B cell (primary cell): ENCODE measurements around the gene ALKBH4. TPM values are rescaled to one million over a fixed set of nuclear protein-coding genes. Genes with fewer than 3 reads are reported as not detected.
"Not testable (repeated sequence)": the region's sequence is repeated elsewhere in the genome, so short reads cannot be mapped to it uniquely, and the experiment has no call there.

Experiments
- ATAC-seq: fragments of 200-7000 bp; cut with Tn5 transposase; one replicate; pipeline ENCODE4 v1.10.0; 2021; ENCODE audit warnings: low read depth, mild to moderate bottlenecking, moderate number of reproducible peaks, moderate library complexity
- CTCF ChIA-PET: fragments of 350-600 bp; sonication (Branson Sonifier 250); formaldehyde crosslinking; loops from one replicate; lab custom pipeline; 2021; ENCODE audit warnings: antibody characterized with exemption, inconsistent platforms; lab: Charles Lee
- POLR2A ChIA-PET: fragments of 350-600 bp; sonication (Branson Sonifier 250); formaldehyde crosslinking; loops from one replicate; lab custom pipeline; 2021; ENCODE audit warnings: antibody characterized with exemption; lab: Charles Lee
- DNase-seq: peaks from one replicate; pipeline ENCODE4 v3.0.0; 2013
- H2AFZ ChIP-seq: 2 replicates; pipeline ENCODE4 v1.6.1; 2012; ENCODE audit warnings: mild to moderate bottlenecking, low read depth, low read length; ENCODE audit not compliant: insufficient read depth, poor library complexity, severe bottlenecking
- H3K27ac ChIP-seq, 2 donors: 1 replicate in 1 of 2; 2 replicates in 1 of 2; pipeline ENCODE4 v1.5.1; 2012 to 2013; ENCODE audit warnings: low read length in 2 of 2, mild to moderate bottlenecking in 2 of 2, moderate library complexity in 1 of 2
- H3K27me3 ChIP-seq, 4 experiments: fragments of 200-600 bp in 1 of 4; sonication (generic) in 1 of 4; replicated peaks in 1 of 4; 1 replicate in 2 of 4; 2 replicates in 2 of 4; pipeline versions ENCODE4 v1.6.1 to v1.7.0; 2013 to 2016; ENCODE audit warnings: low read length in 3 of 4, mild to moderate bottlenecking in 2 of 4, mixed read lengths in 1 of 4, moderate library complexity in 1 of 4; ENCODE audit not compliant: insufficient read depth in 4 of 4, control insufficient read depth in 3 of 4; ENCODE audit errors: control extremely low read depth in 1 of 4
- H3K36me3 ChIP-seq, 2 experiments: replicated peaks in 1 of 2; 1 replicate in 1 of 2; 2 replicates in 1 of 2; pipeline versions ENCODE4 v1.6.1 to v1.7.1; 2013; ENCODE audit warnings: low read length in 1 of 2; ENCODE audit not compliant: insufficient read depth in 2 of 2, control insufficient read depth in 1 of 2; ENCODE audit errors: control extremely low read depth in 1 of 2, extremely low read depth in 1 of 2
- H3K4me1 ChIP-seq, 2 donors: fragments of 200-600 bp in 1 of 2; sonication (generic) in 1 of 2; 1 replicate in 1 of 2; 2 replicates in 1 of 2; pipeline versions ENCODE4 v1.5.1 to v1.6.1; 2013 to 2017; ENCODE audit warnings: low read length in 2 of 2; ENCODE audit not compliant: control insufficient read depth in 2 of 2, insufficient read depth in 2 of 2
- H3K4me2 ChIP-seq: replicated peaks from 2 replicates; pipeline ENCODE3; 2012; ENCODE audit warnings: mild to moderate bottlenecking, low read depth, low read length; ENCODE audit not compliant: poor library complexity, severe bottlenecking
- H3K4me3 ChIP-seq, 5 experiments: fragments of 200-600 bp in 1 of 5; sonication (generic) in 1 of 5; 1 replicate in 3 of 5; 2 replicates in 2 of 5; pipeline versions ENCODE4 v1.5.1 to v1.7.0; 2011 to 2016; ENCODE audit warnings: low read length in 4 of 5, mild to moderate bottlenecking in 4 of 5, low read depth in 2 of 5, control low read depth in 1 of 5, moderate library complexity in 1 of 5; ENCODE audit not compliant: insufficient read depth in 1 of 5; ENCODE audit errors: control extremely low read depth in 1 of 5, extremely low read depth in 1 of 5
- H3K79me2 ChIP-seq: fragments of 200-600 bp; sonication (generic); one replicate; pipeline ENCODE4 v1.6.0; 2016; ENCODE audit warnings: low read length; ENCODE audit not compliant: control insufficient read depth, insufficient read depth
- H3K9ac ChIP-seq: fragments of 200-600 bp; sonication (generic); 2 replicates; pipeline ENCODE4 v1.6.1; 2017; ENCODE audit warnings: mild to moderate bottlenecking, low read length, moderate library complexity
- H3K9me3 ChIP-seq, 3 donors: one replicate each; pipeline versions ENCODE4 v1.6.1 to v1.7.1; 2013; ENCODE audit warnings: low read length in 2 of 3; ENCODE audit not compliant: control insufficient read depth in 2 of 3, insufficient read depth in 1 of 3; ENCODE audit errors: control extremely low read depth in 1 of 3
- H4K20me1 ChIP-seq: 2 replicates; pipeline ENCODE4 v1.6.0; 2012; ENCODE audit warnings: mild to moderate bottlenecking, low read length; ENCODE audit not compliant: insufficient read depth, control insufficient read depth, poor library complexity, severe bottlenecking
- H3K27ac Mint-ChIP-seq: one replicate; pipeline ENCODE4 v1.8.0; 2021; ENCODE audit warnings: mixed read lengths
- H3K27me3 Mint-ChIP-seq: one replicate; pipeline ENCODE4 v1.8.0; 2021; ENCODE audit warnings: mixed read lengths
- H3K4me1 Mint-ChIP-seq: one replicate; pipeline ENCODE4 v1.8.0; 2021; ENCODE audit warnings: mixed read lengths
- H3K4me3 Mint-ChIP-seq: one replicate; pipeline ENCODE4 v1.8.0; 2021; ENCODE audit warnings: mixed read lengths
- H3K9me3 Mint-ChIP-seq: one replicate; pipeline ENCODE4 v1.8.0; 2022; ENCODE audit warnings: mixed read lengths; ENCODE audit not compliant: insufficient read depth
- WGBS: methylation state at CpG from one replicate; pipeline ENCODE4 v1.1.5; 2013; ENCODE audit warnings: missing lambda C conversion rate; ENCODE audit not compliant: insufficient coverage; 5-methylcytosine and 5-hydroxymethylcytosine counted together
- intact Hi-C: fragments of 100-400 bp; cut with micrococcal nuclease; formaldehyde crosslinking; loops from one replicate; pipeline ENCODE4 v1.10.0; 2022
- polyA plus RNA-seq: library from polyadenylated mRNA; depleted of rRNA; stranded (reverse); fragments of >200 nt; gene quantifications from 2 replicates; pipeline ENCODE4 v1.2.3, GENCODE V29; 2012
- total RNA-seq, 2 donors: library from RNA; stranded (reverse); fragments of 120-200 nt in 1 of 2; gene quantifications; 1 replicate in 1 of 2; 2 replicates in 1 of 2; pipeline versions ENCODE4 v1.2.3 to v1.2.4, GENCODE V29; 2013 to 2022

ALKBH4 gene
- total and polyA plus RNA-seq, 2 donors (not counting 1 experiment from before 2014, with no cell fraction given) = 6.2 to 8.6 TPM

GRCh38 chr7:102498321-102498720, 33.7 kb upstream of the ALKBH4 start:
- H3K27me3 Mint-ChIP-seq, H3K9me3 ChIP-seq, intact Hi-C loops, H3K4me3 Mint-ChIP-seq, H3K4me1 Mint-ChIP-seq, H2AFZ ChIP-seq, H3K36me3 ChIP-seq, H3K9me3 Mint-ChIP-seq, H4K20me1 ChIP-seq, H3K79me2 ChIP-seq, H3K27me3 ChIP-seq, DNase-seq, POLR2A ChIA-PET, H3K27ac ChIP-seq, H3K9ac ChIP-seq, H3K27ac Mint-ChIP-seq, CTCF ChIA-PET, H3K4me2 ChIP-seq, H3K4me1 ChIP-seq, H3K4me3 ChIP-seq, ATAC-seq: not testable (repeated sequence)
- 100% methylated on average over 3 of the region's 16 CpGs for WGBS

DNA sequence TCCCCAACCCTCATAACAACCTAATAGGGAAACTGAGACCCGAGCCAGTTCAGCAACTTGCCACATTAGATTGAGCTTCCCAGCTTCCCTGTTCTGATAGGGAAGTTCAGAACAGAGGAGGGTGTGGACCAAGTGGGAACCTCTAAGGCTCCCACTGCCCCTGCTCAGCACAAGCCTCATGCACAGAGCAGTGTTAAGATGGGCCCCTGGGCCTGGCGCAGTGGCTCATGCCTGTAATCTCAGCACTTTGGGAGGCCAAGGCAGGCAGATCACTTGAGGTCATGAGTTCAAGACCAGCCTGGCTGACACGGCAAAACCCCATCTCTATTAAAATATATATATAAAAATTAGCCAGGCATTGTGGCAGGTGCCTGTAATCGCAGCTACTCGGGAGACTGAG, 32.6 kb upstream of the ALKBH4 start:
- WGBS = no CpG with 5 or more reads among the region's 5 CpGs
- H3K27ac ChIP-seq, H3K4me1 ChIP-seq, CTCF ChIA-PET, H3K36me3 ChIP-seq, H3K4me3 ChIP-seq, H3K4me1 Mint-ChIP-seq, DNase-seq, ATAC-seq, intact Hi-C loops, H3K9me3 ChIP-seq, H3K79me2 ChIP-seq, H3K27me3 ChIP-seq, H3K9ac ChIP-seq, POLR2A ChIA-PET, H2AFZ ChIP-seq, H3K9me3 Mint-ChIP-seq, H3K27me3 Mint-ChIP-seq, H4K20me1 ChIP-seq, H3K27ac Mint-ChIP-seq, H3K4me3 Mint-ChIP-seq, H3K4me2 ChIP-seq: not testable (repeated sequence)

DNA sequence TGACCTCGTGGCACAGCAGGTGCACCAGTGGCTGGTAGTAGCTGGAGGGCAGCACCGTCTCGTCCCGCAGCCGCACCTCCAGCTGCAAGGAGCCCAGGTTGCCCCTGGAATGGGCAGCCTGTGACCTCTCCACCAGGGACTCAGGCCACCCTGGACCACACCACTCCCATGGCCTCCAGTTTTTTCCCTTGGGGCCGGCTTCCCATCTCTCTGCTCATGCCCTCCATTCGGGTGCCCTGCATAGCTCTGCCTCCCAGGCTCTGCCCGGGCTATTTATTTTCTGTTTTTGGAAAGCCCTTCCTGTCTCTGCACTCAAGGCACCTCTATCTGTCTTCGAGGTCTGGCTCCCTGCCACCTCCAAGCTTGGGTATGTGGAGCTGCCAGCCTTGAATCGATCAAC, 32.2 kb upstream of the ALKBH4 start:
- H3K27me3 Mint-ChIP-seq, H3K27ac Mint-ChIP-seq, H3K4me3 Mint-ChIP-seq, CTCF ChIA-PET, H3K27me3 ChIP-seq, H3K4me2 ChIP-seq, H3K9me3 ChIP-seq, H3K36me3 ChIP-seq, H4K20me1 ChIP-seq, H3K9ac ChIP-seq, intact Hi-C loops, H2AFZ ChIP-seq, H3K9me3 Mint-ChIP-seq, POLR2A ChIA-PET, DNase-seq, ATAC-seq, H3K4me1 Mint-ChIP-seq, H3K27ac ChIP-seq, H3K4me1 ChIP-seq, H3K79me2 ChIP-seq, H3K4me3 ChIP-seq: not testable (repeated sequence)
- no CpG with 5 or more reads among the region's 10 CpGs for WGBS

DNA sequence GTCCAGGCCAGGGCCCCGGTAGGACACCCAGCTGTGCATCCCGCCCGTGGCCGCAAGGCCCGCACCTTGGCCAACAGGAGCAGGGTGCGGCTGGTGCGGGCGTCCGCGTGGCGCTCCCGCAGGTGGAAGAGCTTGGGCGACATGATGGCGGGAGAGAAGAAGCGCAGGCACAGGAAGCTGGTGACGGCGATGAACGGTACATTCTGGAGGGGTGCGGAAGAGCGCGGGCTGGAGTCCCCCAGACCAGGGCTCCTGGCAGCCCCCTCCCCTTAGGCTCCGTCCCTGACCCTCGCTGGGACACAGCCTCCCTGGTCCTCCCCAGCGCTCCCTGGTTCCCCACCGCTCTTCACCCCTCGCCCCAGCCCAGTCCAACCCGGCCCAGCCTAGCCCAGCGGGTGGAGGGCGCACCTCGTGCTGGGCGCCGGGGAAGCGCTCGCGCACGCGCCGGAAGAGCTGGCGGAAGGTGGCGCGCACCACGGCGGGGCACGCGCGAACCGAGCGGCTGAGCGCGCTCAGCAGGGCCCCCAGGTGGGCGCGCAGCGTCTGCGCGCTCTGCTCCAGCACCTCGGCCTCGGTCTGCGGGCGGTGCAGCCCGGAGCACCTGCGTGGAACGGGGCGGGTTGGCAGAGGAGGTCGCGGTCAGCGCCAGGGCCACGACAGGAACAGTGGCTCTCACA, 29.9 kb upstream of the ALKBH4 start:
- H3K79me2 ChIP-seq, H3K27me3 Mint-ChIP-seq, H3K27ac ChIP-seq, H3K4me1 ChIP-seq, H3K4me3 Mint-ChIP-seq, POLR2A ChIA-PET, H3K27ac Mint-ChIP-seq, H3K9ac ChIP-seq, H4K20me1 ChIP-seq, H3K36me3 ChIP-seq, H3K4me3 ChIP-seq, H3K9me3 Mint-ChIP-seq, H3K4me1 Mint-ChIP-seq, intact Hi-C loops, H3K27me3 ChIP-seq, H3K4me2 ChIP-seq, H2AFZ ChIP-seq, DNase-seq, CTCF ChIA-PET, H3K9me3 ChIP-seq: not testable (repeated sequence)
- no CpG with 5 or more reads among the region's 67 CpGs for WGBS
- ATAC-seq = peak; percentile 73
